ENCODE measurements around the gene ZFPL1. TPM values are rescaled to one million over a fixed set of nuclear protein-coding genes. Genes with fewer than 3 reads are reported as not detected.
A peak's percentile ranks its signal among the peaks of the same experiment; 100 is the strongest.

Gene ZFPL1
- total RNA-seq, 3 donors from 2014 or later (not counting 1 experiment from before 2014, with no cell fraction given): 49.8 to 60.2 (median 50.8) TPM

GRCh38 chr11:65104628-65105027, 20.6 kb downstream of the ZFPL1 start:
- no peaks in the 10 kb centered on the region for H3K36me3 Mint-ChIP-seq
- peaks cover 27% of the 10 kb centered on the region for H3K36me3 ChIP-seq (ENCODE audit: control insufficient read depth, insufficient read depth, low read length)
- H3K9me3 ChIP-seq (ENCODE audit: control insufficient read depth, insufficient read depth, low read length): no peaks in the 10 kb centered on the region
- no peak overlapping the region for H3K27ac ChIP-seq (ENCODE audit: low read length)
- ATAC-seq (no peak), DNase-seq (no peak)
- H3K4me1 Mint-ChIP-seq: peaks cover 0 to 17% of the 10 kb centered on the region in 2 donors
- TF ChIP-seq, protein P1, sequence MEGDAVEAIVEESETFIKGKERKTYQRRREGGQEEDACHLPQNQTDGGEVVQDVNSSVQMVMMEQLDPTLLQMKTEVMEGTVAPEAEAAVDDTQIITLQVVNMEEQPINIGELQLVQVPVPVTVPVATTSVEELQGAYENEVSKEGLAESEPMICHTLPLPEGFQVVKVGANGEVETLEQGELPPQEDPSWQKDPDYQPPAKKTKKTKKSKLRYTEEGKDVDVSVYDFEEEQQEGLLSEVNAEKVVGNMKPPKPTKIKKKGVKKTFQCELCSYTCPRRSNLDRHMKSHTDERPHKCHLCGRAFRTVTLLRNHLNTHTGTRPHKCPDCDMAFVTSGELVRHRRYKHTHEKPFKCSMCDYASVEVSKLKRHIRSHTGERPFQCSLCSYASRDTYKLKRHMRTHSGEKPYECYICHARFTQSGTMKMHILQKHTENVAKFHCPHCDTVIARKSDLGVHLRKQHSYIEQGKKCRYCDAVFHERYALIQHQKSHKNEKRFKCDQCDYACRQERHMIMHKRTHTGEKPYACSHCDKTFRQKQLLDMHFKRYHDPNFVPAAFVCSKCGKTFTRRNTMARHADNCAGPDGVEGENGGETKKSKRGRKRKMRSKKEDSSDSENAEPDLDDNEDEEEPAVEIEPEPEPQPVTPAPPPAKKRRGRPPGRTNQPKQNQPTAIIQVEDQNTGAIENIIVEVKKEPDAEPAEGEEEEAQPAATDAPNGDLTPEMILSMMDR (IDR thresholded peaks at IDR 0.05): no peak
- 95% methylated on average over 4 of the region's 4 CpGs for WGBS (ENCODE audit: insufficient coverage)
- no peaks in the 10 kb centered on the region for H3K4me1 ChIP-seq (ENCODE audit: control insufficient read depth, insufficient read depth, low read length)
- H3K9me3 Mint-ChIP-seq: no peaks in the 10 kb centered on the region
- no peak overlapping the region for H3K27ac Mint-ChIP-seq
- intact Hi-C loops (cut with micrococcal nuclease): no loop called here
- no peak overlapping the region for H3K4me3 Mint-ChIP-seq
- H3K4me3 ChIP-seq (ENCODE audit: low read length): no peak overlapping the region
- H3K27me3 Mint-ChIP-seq (ENCODE audit: low read depth in 2 of 2): no peaks in the 10 kb centered on the region
- H3K27me3 ChIP-seq (ENCODE audit: control insufficient read depth, insufficient read depth, low read length): no peaks in the 10 kb centered on the region

- Mint-ChIP-seq H3K4me3 (no peak overlapping the region), H3K27me3 (ENCODE audit: low read depth in 2 of 2) (no peaks in the 10 kb centered on the region), H3K36me3 (no peaks in the 10 kb centered on the region), H3K4me1 (peaks cover 19 to 38% of the 10 kb centered on the region in 2 donors), H3K9me3 (no peaks in the 10 kb centered on the region), H3K27ac (peak overlapping the region in 1 of 2 donors; percentile 82)
- WGBS (ENCODE audit: insufficient coverage): 94% methylated on average over 15 of the region's 15 CpGs
- no peak overlapping the region for H3K27ac ChIP-seq (ENCODE audit: low read length)
- intact Hi-C loops (cut with micrococcal nuclease): no loop called here
- ATAC-seq (no peak), DNase-seq (no peak)
- TF ChIP-seq, protein P1 (IDR thresholded peaks at IDR 0.05): no peak
- H3K4me3 ChIP-seq (ENCODE audit: low read length): no peak overlapping the region
- H3K27me3 ChIP-seq (ENCODE audit: control insufficient read depth, insufficient read depth, low read length): no peaks in the 10 kb centered on the region
- H3K36me3 ChIP-seq (ENCODE audit: control insufficient read depth, insufficient read depth, low read length): peaks cover 26% of the 10 kb centered on the region
- H3K9me3 ChIP-seq (ENCODE audit: control insufficient read depth, insufficient read depth, low read length): no peaks in the 10 kb centered on the region
- H3K4me1 ChIP-seq (ENCODE audit: control insufficient read depth, insufficient read depth, low read length): peaks cover 24% of the 10 kb centered on the region
Observed at GRCh38 chr11:65107078-65107477, 23.1 kb downstream of the ZFPL1 start.

DNA sequence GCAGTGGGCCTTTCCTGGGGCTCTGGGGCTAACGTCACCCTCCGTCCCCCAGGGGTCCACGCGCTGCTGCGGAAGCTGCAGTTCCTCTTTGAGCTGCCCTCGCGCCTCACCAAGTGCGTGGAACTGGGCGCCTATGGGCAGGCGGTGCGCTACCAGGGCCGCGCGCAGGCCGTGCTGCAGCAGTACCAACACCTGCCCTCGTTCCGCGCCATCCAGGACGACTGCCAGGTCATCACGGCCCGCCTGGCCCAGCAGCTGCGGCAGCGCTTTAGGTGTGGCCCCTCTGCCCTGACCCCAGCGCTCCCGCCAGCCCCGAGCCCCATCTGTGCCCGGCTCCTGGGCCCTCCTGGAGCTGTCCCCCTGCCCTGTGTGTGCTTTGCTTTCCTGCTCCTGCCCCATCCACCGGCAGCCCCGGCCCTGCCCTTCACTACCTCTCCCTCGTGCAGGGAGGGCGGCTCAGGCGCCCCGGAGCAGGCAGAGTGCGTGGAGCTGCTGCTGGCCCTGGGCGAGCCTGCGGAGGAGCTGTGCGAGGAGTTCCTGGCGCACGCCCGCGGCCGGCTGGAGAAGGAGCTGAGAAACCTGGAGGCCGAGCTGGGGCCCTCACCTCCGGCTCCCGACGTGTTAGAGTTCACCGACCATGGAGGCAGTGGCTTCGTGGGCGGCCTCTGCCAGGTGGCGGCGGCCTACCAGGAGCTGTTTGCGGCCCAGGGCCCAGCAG, 23.9 kb downstream of the ZFPL1 start:
- ATAC-seq: no peak
- H3K4me1 ChIP-seq (ENCODE audit: control insufficient read depth, insufficient read depth, low read length): peaks cover 30% of the 10 kb centered on the region
- H3K36me3 ChIP-seq (ENCODE audit: control insufficient read depth, insufficient read depth, low read length): peaks cover 19% of the 10 kb centered on the region
- WGBS (ENCODE audit: insufficient coverage): 97% methylated on average over 52 of the region's 52 CpGs
- no peaks in the 10 kb centered on the region for H3K36me3 Mint-ChIP-seq
- no peaks in the 10 kb centered on the region for H3K9me3 Mint-ChIP-seq
- H3K27me3 Mint-ChIP-seq (ENCODE audit: low read depth in 2 of 2): no peaks in the 10 kb centered on the region
- TF ChIP-seq, protein P1 (IDR thresholded peaks at IDR 0.05): no peak
- H3K27me3 ChIP-seq (ENCODE audit: control insufficient read depth, insufficient read depth, low read length): no peaks in the 10 kb centered on the region
- DNase-seq: no peak
- no peak overlapping the region for H3K27ac ChIP-seq (ENCODE audit: low read length)
- H3K4me1 Mint-ChIP-seq: peaks cover 28 to 40% of the 10 kb centered on the region in 2 donors
- H3K4me3 Mint-ChIP-seq: no peak overlapping the region
- intact Hi-C loops (cut with micrococcal nuclease): no loop called here
- no peak overlapping the region for H3K27ac Mint-ChIP-seq
- no peaks in the 10 kb centered on the region for H3K9me3 ChIP-seq (ENCODE audit: control insufficient read depth, insufficient read depth, low read length)
- H3K4me3 ChIP-seq (ENCODE audit: low read length): no peak overlapping the region
